ENCODE results near the gene CCR3.

CCR3 gene

GRCh38 chr3:46299608-46300460 is 57.6 kb downstream of the CCR3 start:
- DNase-seq: no peak

- DNase-seq: no peak
Observed at GRCh38 chr3:46300461-46300789, 58.2 kb downstream of the CCR3 start.

- DNase-seq: no peak
Observed at GRCh38 chr3:46301122-46301835, 59.0 kb downstream of the CCR3 start.

- no peak for DNase-seq
Observed at GRCh38 chr3:46303240-46303639, 61.0 kb downstream of the CCR3 start.

GRCh38 chr3:46304739-46305138 is 62.5 kb downstream of the CCR3 start:
- DNase-seq: no peak

GRCh38 chr3:46312991-46313390 is 70.7 kb downstream of the CCR3 start:
- no peak for DNase-seq

- no peak for DNase-seq
Observed at GRCh38 chr3:46314517-46314916, 72.3 kb downstream of the CCR3 start.

GRCh38 chr3:46316206-46316605 is 73.9 kb downstream of the CCR3 start:
- DNase-seq: no peak
